Neural crest cell (in vitro differentiated cells): ENCODE results near the gene PLPPR1. TPM values are rescaled to one million over a fixed set of nuclear protein-coding genes. Genes with fewer than 3 reads are reported as not detected.

Experiments used
- DNase-seq: peaks from one replicate; pipeline ENCODE4 v3.0.0; 2021; ENCODE audit warnings: low read depth, mixed read lengths, low spot score
- H3K27ac Mint-ChIP-seq: one replicate; pipeline ENCODE4 v1.8.0; 2021; ENCODE audit warnings: mild to moderate bottlenecking, mixed read lengths; ENCODE audit not compliant: unreplicated experiment
- H3K27me3 Mint-ChIP-seq: 2 replicates; pipeline ENCODE4 v1.8.0; 2021; ENCODE audit warnings: low read depth, mild to moderate bottlenecking, mixed read lengths
- H3K36me3 Mint-ChIP-seq: 2 replicates; pipeline ENCODE4 v1.8.0; 2021; ENCODE audit warnings: low read depth, mild to moderate bottlenecking, mixed read lengths
- H3K4me1 Mint-ChIP-seq: 2 replicates; pipeline ENCODE4 v1.8.0; 2021; ENCODE audit warnings: mixed read lengths
- H3K4me3 Mint-ChIP-seq: one replicate; pipeline ENCODE4 v1.8.0; 2021; ENCODE audit warnings: mild to moderate bottlenecking, mixed read lengths
- H3K9me3 Mint-ChIP-seq: 2 replicates; pipeline ENCODE4 v1.8.0; 2021; ENCODE audit warnings: mixed read lengths
- CTCF ChIP-seq: fragments of 200-600 bp; sonication (generic); conservative IDR thresholded peaks from 2 replicates; pipeline ENCODE4 v1.5.0; 2021; ENCODE audit warnings: antibody characterized with exemption, mild to moderate bottlenecking
- total RNA-seq: library from RNA; stranded (reverse); gene quantifications from 2 replicates; pipeline ENCODE4 v1.2.1, GENCODE V29; 2021

Gene PLPPR1
- total RNA-seq, 1 donor from 2014 or later, result 4.7 TPM

- H3K4me3 Mint-ChIP-seq, result no peak overlapping the region
- peaks cover 4% of the 10 kb centered on the region for H3K9me3 Mint-ChIP-seq
- TF ChIP-seq CTCF, result no peak
- DNase-seq, result no peak
- H3K27me3 Mint-ChIP-seq, result no peaks in the 10 kb centered on the region
- H3K4me1 Mint-ChIP-seq, result no peaks in the 10 kb centered on the region
- H3K36me3 Mint-ChIP-seq, result no peaks in the 10 kb centered on the region
- H3K27ac Mint-ChIP-seq, result no peak overlapping the region
These were observed 333.9 kb downstream of the PLPPR1 start for GRCh38 chr9:101362450-101362849.

GRCh38 chr9:101365181-101365580 lies 336.7 kb downstream of the PLPPR1 start:
- Mint-ChIP-seq H3K27me3 (no peaks in the 10 kb centered on the region), H3K4me3 (no peak overlapping the region), H3K9me3 (peaks cover 4% of the 10 kb centered on the region), H3K4me1 (no peaks in the 10 kb centered on the region), H3K36me3 (no peaks in the 10 kb centered on the region), H3K27ac (no peak overlapping the region)
- no peak for DNase-seq
- TF ChIP-seq CTCF, result no peak

GRCh38 chr9:101366038-101366756 lies 337.7 kb downstream of the PLPPR1 start:
- no peak overlapping the region for H3K4me3 Mint-ChIP-seq
- no peaks in the 10 kb centered on the region for H3K36me3 Mint-ChIP-seq
- no peak for TF ChIP-seq CTCF
- no peak for DNase-seq
- no peak overlapping the region for H3K27ac Mint-ChIP-seq
- H3K27me3 Mint-ChIP-seq, result no peaks in the 10 kb centered on the region
- H3K9me3 Mint-ChIP-seq, result peaks cover 7% of the 10 kb centered on the region
- no peaks in the 10 kb centered on the region for H3K4me1 Mint-ChIP-seq

GRCh38 chr9:101367323-101367722 lies 338.8 kb downstream of the PLPPR1 start:
- no peak for DNase-seq
- no peaks in the 10 kb centered on the region for H3K4me1 Mint-ChIP-seq
- H3K9me3 Mint-ChIP-seq, result peaks cover 9% of the 10 kb centered on the region
- no peaks in the 10 kb centered on the region for H3K36me3 Mint-ChIP-seq
- TF ChIP-seq CTCF, result no peak
- no peak overlapping the region for H3K27ac Mint-ChIP-seq
- H3K4me3 Mint-ChIP-seq, result no peak overlapping the region
- H3K27me3 Mint-ChIP-seq, result no peaks in the 10 kb centered on the region

- TF ChIP-seq CTCF, result no peak
- no peak overlapping the region for H3K27ac Mint-ChIP-seq
- no peak for DNase-seq
These were observed 340.8 kb downstream of the PLPPR1 start for GRCh38 chr9:101369286-101369685.

More at GRCh38 chr9:101369286-101369685, 340.8 kb downstream of the PLPPR1 start:
- H3K36me3 Mint-ChIP-seq, result no peaks in the 10 kb centered on the region
- no peaks in the 10 kb centered on the region for H3K27me3 Mint-ChIP-seq
- no peaks in the 10 kb centered on the region for H3K4me1 Mint-ChIP-seq
- H3K4me3 Mint-ChIP-seq, result no peak overlapping the region
- peaks cover 5% of the 10 kb centered on the region for H3K9me3 Mint-ChIP-seq
